Measurements from ENCODE around the gene ACBD4.

DNA sequence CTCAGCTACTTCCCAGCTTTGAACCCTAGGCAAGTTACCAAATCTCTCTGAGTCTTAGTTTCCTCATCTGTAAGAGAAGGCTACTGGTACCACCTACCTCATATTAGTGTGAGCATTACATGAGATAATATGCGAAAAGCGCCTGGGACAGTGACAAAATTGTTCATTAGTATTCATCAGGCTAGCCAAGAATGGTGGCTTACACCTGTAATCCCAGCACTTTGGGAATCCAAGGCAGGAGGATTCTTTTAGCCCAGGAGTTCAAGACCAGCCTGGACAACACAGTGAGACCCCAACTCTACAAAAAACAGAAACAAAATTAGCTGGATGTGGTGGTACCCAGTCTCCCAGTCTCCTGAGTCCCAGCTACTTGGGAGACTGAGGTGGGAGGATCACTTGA lies 6.5 kb upstream of the ACBD4 start:
- TF ChIP-seq, protein P1, sequence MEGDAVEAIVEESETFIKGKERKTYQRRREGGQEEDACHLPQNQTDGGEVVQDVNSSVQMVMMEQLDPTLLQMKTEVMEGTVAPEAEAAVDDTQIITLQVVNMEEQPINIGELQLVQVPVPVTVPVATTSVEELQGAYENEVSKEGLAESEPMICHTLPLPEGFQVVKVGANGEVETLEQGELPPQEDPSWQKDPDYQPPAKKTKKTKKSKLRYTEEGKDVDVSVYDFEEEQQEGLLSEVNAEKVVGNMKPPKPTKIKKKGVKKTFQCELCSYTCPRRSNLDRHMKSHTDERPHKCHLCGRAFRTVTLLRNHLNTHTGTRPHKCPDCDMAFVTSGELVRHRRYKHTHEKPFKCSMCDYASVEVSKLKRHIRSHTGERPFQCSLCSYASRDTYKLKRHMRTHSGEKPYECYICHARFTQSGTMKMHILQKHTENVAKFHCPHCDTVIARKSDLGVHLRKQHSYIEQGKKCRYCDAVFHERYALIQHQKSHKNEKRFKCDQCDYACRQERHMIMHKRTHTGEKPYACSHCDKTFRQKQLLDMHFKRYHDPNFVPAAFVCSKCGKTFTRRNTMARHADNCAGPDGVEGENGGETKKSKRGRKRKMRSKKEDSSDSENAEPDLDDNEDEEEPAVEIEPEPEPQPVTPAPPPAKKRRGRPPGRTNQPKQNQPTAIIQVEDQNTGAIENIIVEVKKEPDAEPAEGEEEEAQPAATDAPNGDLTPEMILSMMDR (IDR thresholded peaks at IDR 0.05) = no peak
- TF ChIP-seq EZH2phosphoT487 (IDR thresholded peaks at IDR 0.05) = no peak
